WTC11 (cell line): Measurements from ENCODE around the gene NUDT8.
"Not testable (repeated sequence)": the region's sequence is repeated elsewhere in the genome, so short reads cannot be mapped to it uniquely, and the experiment has no call there.

Source experiments
- USF2 ChIP-seq: sonication (generic); formaldehyde crosslinking; IDR thresholded peaks from 2 replicates; pipeline ENCODE4 v1.8.1; 2023; ENCODE audit warnings: mild to moderate bottlenecking, missing genetic modification reagents, moderate library complexity
- TF ChIP-seq, protein P1 (sequence below): sonication (generic); formaldehyde crosslinking; IDR thresholded peaks from 2 replicates; pipeline ENCODE4 v1.8.0; 2022; ENCODE audit warnings: mild to moderate bottlenecking, missing genetic modification reagents

DNA sequence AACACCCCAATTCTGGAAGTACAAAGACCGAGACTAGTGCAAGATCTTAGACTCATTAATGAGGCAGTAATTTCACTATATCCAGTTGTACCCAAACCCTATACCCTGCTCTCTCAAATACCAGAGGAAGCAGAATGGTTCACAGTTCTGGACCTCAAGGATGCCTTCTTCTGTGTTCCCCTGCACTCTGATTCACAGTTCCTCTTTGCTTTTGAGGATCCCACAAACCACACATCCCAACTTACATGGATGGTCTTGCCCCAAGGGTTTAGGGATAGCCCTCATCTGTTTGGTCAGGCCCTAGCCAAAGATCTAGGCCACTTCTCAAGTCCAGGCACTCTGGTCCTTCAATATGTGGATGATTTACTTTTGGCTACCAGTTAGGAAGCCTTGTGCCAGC is 5.9 kb downstream of the NUDT8 start:
- not testable (repeated sequence) for TF ChIP-seq USF2 (CRISPR knock-in tag)
- TF ChIP-seq, protein P1, sequence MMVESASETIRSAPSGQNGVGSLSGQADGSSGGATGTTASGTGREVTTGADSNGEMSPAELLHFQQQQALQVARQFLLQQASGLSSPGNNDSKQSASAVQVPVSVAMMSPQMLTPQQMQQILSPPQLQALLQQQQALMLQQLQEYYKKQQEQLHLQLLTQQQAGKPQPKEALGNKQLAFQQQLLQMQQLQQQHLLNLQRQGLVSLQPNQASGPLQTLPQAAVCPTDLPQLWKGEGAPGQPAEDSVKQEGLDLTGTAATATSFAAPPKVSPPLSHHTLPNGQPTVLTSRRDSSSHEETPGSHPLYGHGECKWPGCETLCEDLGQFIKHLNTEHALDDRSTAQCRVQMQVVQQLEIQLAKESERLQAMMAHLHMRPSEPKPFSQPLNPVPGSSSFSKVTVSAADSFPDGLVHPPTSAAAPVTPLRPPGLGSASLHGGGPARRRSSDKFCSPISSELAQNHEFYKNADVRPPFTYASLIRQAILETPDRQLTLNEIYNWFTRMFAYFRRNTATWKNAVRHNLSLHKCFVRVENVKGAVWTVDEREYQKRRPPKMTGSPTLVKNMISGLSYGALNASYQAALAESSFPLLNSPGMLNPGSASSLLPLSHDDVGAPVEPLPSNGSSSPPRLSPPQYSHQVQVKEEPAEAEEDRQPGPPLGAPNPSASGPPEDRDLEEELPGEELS (CRISPR knock-in tag), result not testable (repeated sequence)
